ENCODE results near the gene APOL5.
A peak's percentile ranks its signal among the peaks of the same experiment; 100 is the strongest.

Gene APOL5

DNA sequence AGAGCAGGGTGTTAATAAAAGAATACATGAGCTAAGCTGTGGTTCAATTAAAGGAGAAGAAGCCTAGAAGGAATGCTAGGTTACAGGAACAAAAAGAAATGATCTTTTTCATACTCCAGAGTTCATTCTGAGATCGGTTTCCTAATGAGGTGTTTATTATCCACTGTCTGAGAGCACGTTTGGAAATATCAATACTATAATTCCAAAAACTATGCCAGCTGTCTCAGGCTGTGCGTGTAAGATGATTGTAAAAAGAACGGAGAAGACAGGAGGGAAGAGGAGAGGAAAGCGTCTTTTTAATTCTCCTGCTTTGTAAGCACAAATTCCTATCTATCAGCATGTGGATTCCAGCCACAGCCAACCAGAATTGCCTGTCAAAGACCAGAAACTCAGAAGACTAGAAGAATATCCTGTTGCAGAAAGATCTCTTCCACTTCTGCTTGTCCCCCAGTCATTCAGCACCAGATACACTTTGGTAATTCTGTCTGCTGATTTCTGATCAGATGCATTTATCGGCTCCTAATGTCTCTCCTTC lies 25.7 kb downstream of the APOL5 start:
- no peak for DNase-seq

DNA sequence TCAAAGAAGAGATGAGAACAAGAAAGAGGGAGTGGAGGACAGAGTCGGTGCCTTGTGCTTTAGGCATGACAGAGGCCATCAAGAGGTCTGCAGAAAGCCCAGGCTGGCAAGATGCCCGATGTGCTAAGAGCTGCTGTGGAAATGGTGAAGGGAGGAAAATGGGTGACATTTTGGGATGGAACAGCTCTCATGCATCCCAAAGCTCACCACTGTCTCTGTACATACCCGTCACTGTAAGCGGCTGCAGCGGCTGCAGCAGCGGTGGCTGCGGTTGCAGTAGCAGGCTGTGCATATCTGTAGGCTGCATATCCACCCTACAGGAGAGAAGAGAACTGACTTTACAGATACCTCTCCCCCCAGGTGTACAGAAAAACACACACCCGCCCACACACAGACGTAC lies 28.6 kb downstream of the APOL5 start:
- no peak for DNase-seq

DNA sequence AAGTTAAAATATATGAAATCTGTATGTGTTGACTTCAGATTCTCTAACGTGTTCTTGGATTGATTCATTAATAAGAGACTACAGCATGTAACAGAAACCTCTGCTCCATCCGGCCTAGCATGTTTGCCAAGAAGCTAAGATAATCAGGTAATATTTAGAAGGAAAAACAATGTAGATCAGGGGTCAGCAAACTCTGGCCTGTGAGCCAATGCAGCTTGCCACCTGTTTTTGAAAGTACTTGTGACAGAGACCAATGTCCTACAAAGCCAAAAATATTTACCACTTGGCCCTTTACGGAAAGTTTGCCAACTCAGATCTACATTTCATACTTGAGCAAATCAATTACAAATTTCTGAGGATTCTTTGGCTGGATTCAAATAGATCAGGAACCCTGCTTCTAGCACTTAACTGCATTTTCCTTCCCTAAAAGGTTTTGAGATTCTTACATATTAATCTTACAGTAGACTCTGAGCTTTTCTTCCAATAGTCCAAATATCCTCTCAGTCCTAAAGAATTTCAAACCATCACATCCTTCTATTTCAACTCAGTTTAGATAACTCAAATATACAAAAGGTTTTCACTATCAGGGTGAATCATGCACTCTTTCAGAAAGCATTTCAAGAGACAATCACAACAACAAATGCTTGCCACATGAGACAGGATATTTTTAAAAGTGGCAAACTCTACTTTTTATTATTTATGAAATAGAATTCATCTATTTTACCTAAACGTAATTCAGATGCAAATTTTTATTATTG lies 29.5 kb downstream of the APOL5 start:
- no peak for DNase-seq

DNA sequence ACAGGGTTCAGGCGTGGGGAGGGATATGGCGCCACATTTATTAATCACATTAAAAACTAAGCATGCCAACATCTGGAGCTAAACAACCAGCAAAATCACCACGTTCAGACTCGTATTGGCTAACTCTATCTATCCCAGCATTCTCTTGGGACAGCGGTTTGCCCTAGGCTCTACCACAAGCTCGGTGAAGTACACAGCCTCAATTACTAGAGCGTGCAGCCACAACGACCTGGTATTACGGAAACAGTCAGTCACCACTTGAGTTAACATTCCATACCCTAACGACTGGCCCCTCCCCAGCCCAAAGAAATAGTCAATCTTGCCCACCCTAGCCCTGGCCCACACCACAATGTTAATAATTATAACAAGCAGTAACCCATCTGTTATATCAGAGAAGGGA lies 32.1 kb downstream of the APOL5 start:
- DNase-seq: no peak

DNA sequence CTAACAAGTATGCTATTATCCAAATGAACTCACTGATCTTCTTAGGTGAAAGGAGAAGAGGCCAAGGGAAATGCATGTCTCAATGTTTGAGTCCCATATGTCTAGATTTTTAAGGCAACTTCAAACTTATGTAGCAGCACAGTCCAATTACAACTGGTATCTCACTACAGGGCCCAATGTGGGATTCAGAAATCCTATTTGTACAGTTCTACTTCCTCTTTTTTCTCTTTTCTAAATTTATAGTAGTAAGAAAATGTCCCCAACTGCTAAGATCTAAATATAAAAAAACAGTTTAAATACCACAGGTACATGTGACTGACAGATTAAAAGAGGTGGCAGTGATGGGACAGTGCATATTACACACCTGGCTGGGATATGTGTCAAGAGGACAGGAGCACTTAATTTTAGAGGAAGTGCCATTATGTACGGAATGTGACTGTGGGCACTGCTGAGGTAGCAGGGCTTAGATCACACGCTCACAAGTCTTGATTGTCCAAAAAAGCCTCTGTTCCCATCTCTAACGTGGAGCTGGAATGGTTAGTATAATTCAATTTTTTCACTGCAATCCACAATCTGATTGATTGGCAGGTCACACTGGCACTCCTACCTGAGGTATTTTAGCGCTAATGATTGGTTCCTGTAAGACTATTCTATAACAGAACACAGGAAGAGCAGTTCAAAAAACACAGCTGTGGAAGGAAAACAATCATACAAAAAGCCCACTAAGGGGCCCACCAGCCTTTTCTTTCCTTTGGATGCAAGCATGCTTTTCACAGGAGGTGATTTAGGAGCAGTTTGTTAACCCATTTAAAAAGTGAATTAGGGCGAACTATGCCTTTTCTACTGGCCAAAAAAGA lies 34.6 kb downstream of the APOL5 start:
- peak; percentile 8 to 43 for DNase-seq

DNA sequence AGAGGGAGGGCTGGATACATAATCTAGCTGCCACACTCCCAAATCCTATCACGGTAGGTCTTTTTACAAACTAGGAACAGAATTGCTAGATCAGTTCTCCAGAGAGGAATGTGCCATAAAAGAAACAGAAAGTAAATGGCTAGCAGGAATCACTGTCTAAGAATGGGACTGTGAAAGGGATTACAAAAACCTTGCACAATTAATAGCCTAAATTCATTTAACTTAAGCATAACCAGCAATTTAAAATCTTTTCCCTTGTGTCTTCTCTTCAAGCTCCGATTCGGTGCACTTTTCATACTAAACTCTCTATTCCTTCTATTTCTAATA lies 35.2 kb downstream of the APOL5 start:
- no peak for DNase-seq

DNA sequence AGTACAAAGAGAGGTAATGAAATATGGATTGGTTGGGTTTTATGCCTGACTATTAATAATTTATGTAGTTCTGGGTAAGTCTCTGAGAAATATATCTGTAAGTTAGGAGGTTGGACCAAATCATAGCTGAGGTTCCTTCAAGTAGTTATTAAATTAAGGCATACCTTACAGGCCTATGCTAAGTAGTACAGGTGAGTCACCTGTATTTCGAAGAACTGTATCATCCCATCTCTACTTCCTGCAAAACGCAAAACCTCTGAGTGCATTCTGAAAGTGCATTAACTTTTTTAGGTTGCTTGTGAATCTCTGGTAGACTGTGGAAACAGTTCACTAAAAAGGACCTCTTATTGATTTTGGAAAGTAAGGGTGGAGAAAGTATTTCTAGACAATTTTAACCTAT lies 37.1 kb downstream of the APOL5 start:
- DNase-seq: no peak

DNA sequence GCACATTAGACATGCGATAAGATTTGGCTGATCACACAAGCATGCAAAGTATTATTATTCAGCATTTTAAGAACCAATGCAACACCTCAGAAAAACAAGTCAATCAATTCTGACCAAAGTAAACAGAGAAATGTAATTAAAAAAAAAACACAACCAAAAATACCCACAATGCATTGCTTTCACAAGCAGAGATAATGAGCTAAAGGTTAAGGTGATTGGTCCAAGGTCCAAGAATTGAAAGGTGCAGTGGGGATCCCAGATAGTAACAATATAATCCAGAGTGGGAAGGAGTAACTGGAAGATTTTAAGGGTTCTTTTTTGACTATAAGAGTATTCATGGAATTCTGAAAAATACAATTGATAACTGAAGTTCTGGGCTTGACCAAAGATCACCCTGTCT lies 39.0 kb downstream of the APOL5 start:
- no peak for DNase-seq

DNA sequence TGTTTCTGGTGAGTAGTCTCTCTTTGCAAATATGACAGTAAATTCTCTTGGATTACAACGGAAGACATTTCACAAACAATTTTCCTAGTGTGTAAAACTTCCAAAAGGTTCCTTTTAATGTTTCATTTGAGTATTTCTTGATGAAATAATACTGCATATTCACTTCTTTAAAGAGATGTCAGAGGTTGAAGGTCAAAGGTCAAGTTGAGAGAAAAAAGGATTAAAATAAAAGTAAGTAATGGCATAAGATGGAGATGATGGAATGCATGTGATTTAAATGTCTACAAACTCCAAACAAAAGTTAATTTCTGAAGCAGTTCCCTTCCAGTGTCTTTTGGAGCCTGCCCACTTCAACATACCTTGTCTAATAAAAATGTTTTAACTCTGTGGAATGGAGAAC lies 40.7 kb downstream of the APOL5 start:
- no peak for DNase-seq

DNA sequence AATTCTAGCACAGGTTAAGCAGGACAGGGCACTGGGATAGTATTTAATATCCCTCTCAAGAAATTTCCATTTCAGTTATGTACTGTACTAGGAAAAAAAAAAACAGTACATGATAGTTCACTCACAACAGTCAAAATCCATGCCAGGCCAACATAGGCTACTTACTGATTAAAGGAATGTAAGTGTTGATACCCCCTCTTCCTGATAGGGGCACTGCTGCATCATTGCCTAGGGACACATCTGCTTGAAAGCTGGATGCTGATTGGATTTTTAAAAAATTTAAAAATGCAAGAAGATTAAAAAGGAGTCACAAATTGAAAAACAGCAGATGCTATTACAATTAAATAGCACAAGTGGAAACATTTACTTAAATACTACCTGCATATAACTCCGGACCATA lies 43.4 kb downstream of the APOL5 start:
- DNase-seq: no peak

DNA sequence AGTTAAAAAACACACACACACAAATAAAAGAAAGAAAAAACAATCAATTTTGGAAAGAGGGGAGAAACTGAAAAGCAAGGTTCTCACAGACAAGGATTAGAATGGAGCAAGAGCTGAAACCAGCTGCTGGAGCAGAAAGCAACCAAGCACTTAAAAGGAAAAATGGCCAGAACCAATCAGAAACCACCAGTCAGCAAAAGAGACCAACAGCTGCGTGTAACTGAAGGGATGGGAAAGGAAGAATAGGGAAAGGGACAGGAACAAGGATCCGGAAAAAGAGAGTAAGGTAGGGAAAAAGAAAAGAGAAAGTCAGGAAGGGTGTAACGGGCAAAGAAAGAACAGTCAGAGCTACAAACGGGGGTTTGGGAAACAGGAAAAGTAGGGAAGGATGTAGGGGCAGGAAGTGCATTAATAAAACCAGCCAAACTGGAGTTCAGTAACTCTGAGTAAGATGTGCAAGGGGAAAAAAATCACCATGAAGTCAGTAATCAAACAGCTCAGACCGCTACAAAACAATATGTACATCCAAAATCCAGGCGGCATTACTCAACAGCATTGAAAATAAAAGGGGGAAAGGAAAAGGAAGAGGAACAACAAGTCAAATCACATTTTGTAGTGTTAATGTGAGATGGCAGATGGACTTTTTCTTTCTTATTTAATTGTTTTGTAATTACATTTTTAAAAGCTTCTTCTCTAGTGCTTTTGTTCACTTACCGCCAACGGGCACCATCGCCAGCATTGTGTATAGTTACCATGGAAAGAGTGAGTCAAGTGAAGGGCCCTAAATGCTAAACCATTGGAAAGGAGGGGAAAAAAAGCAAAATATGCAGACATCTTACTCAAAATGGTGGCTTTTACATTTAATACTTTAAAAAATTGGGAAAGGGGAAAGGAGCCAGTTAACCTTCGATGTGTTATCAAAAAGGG lies 49.2 kb downstream of the APOL5 start:
- DNase-seq: peak in 1 of 2 experiments; percentile 10

DNA sequence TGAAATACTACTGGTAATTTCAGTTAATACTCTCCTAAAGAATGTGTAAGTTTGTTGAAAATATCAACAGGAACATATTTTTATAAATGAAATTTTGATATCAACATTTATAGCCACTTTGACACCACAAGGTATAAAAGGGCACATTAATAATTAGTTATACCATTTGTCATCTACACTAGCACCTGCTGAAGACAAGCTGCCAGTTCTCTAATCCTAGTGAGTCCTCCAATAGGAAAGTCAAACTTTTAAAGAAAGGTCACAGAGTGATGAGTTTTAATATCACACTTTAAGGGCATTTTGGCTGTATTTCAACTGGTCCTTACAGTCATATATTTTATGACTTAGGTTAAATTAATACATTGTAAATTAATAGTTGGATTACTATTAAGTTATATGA lies 52.3 kb downstream of the APOL5 start:
- no peak for DNase-seq

DNA sequence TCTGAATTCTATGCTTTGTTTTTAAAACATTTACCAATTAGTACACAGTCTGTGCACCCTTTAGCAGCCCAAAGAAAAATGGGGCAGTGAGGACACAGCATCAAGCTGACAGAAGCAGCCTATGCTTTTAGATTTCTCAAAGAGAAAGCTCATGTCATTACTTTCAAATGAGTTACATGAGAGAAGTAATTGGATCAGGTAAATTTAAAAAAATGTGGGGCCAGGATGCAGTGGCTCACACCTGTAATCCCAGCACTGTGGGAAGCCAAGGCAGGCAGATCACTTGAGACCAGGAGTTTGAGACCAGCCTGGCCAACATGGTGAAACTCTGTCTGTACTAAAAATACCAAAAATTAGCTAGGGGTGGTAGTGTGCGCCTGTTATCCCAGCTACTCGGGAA lies 57.7 kb downstream of the APOL5 start:
- no peak for DNase-seq

DNA sequence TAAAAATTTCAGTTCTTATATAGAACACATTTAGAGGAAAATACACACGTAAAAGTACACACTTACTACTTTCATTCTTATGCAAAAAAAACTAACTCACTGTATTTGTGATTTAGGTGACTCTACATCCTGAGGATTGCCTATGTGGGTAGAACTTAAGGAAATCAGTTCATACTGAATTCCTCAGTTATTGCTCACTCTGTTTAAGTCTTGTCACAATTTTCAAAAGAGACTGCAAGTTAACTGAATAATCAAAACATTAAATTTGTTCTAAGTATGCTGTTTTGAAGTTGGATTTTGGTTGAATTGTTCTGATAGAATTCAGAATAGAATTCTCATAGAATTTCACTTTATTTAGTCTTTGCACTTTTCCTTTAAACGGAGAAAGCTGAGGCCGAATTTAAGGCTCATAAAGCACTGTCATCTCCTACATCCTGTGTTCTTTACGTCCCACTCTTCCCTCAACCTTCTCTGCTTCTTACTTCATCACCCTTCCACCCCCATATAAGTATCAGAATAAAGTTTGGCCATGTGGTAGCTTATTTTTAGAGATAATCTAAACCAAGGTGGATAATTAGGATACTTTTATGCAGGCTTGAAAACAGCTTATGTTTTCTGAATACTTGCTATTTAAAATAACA lies 59.8 kb downstream of the APOL5 start:
- no peak for DNase-seq

Data from NCI-H2081 (cell line).